Tibial artery (tissue), 4 donors: ENCODE data around the gene VGLL4.
"Not testable (repeated sequence)": the region's sequence is repeated elsewhere in the genome, so short reads cannot be mapped to it uniquely, and the experiment has no call there.

Experiments
- DNase-seq, 2 donors: peaks; one replicate each; pipeline ENCODE4 v3.0.0-alpha.2; 2019
- H3K27ac ChIP-seq, 2 donors: fragments of 200-600 bp; sonication (generic) in 1 of 2; 1 replicate in 1 of 2; 2 replicates in 1 of 2; pipeline ENCODE4 v1.5.1; 2018 to 2019; ENCODE audit warnings: mild to moderate bottlenecking in 1 of 2
- H3K27me3 ChIP-seq, 2 donors: fragments of 200-600 bp; sonication (generic) in 1 of 2; one replicate each; pipeline versions ENCODE4 v1.5.1 to v1.6.0; 2016 to 2019
- H3K36me3 ChIP-seq, 3 donors: fragments of 200-600 bp; sonication (generic) in 2 of 3; one replicate each; pipeline ENCODE4 v1.5.1; 2016 to 2019; ENCODE audit warnings: mild to moderate bottlenecking in 2 of 3
- H3K4me1 ChIP-seq, 4 donors: fragments of 200-600 bp; sonication (generic) in 2 of 4; 1 replicate in 3 of 4; 2 replicates in 1 of 4; pipeline ENCODE4 v1.5.1; 2016 to 2019
- H3K4me3 ChIP-seq, 2 donors: fragments of 200-600 bp; sonication (generic) in 1 of 2; 1 replicate in 1 of 2; 2 replicates in 1 of 2; pipeline ENCODE4 v1.5.1; 2018 to 2019; ENCODE audit warnings: mild to moderate bottlenecking in 2 of 2
- H3K9me3 ChIP-seq, 3 donors: fragments of 200-600 bp; sonication (generic) in 1 of 3; one replicate each; pipeline ENCODE4 v1.5.1; 2016 to 2019
- intact Hi-C: fragments of 100-400 bp; cut with DNase I; formaldehyde crosslinking; loops from one replicate; pipeline ENCODE4 v1.15.0; 2023; ENCODE audit warnings: low total_unique reads
- TF ChIP-seq, protein P1 (sequence below), 2 experiments: fragments of 200-600 bp in 1 of 2; fragments of 450-650 bp in 1 of 2; IDR thresholded peaks; one replicate each; pipeline ENCODE4 v1.5.1; 2017 to 2019; ENCODE audit warnings: antibody characterized with exemption in 2 of 2, mild to moderate bottlenecking in 1 of 2, moderate library complexity in 1 of 2

Gene VGLL4

GRCh38 chr3:11600501-11601282 is 43.0 kb downstream of the VGLL4 start:
- Histone ChIP-seq H3K9me3 (no peaks in the 10 kb centered on the region), H3K27ac (peak overlapping the region; percentile 81 to 91), H3K36me3 (no peaks in the 10 kb centered on the region), H3K27me3 (no peaks in the 10 kb centered on the region), H3K4me3 (no peak overlapping the region), H3K4me1 (peaks cover 7 to 86% (median 59%) of the 10 kb centered on the region in 4 donors)
- DNase-seq = peak; percentile 75 to 91
- TF ChIP-seq, protein P1, sequence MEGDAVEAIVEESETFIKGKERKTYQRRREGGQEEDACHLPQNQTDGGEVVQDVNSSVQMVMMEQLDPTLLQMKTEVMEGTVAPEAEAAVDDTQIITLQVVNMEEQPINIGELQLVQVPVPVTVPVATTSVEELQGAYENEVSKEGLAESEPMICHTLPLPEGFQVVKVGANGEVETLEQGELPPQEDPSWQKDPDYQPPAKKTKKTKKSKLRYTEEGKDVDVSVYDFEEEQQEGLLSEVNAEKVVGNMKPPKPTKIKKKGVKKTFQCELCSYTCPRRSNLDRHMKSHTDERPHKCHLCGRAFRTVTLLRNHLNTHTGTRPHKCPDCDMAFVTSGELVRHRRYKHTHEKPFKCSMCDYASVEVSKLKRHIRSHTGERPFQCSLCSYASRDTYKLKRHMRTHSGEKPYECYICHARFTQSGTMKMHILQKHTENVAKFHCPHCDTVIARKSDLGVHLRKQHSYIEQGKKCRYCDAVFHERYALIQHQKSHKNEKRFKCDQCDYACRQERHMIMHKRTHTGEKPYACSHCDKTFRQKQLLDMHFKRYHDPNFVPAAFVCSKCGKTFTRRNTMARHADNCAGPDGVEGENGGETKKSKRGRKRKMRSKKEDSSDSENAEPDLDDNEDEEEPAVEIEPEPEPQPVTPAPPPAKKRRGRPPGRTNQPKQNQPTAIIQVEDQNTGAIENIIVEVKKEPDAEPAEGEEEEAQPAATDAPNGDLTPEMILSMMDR (IDR thresholded peaks at IDR 0.05) = no peak
- intact Hi-C loops = no loop called here

- TF ChIP-seq, protein P1 (IDR thresholded peaks at IDR 0.05) = no peak
- H3K9me3 ChIP-seq = no peaks in the 10 kb centered on the region
- H3K27ac ChIP-seq = peak overlapping the region in 1 of 2 donors; percentile 81
- H3K27me3 ChIP-seq = no peaks in the 10 kb centered on the region
- no peak for DNase-seq
- no peaks in the 10 kb centered on the region for H3K36me3 ChIP-seq
- peaks cover 12 to 74% (median 53%) of the 10 kb centered on the region in 4 donors for H3K4me1 ChIP-seq
- H3K4me3 ChIP-seq = no peak overlapping the region
- intact Hi-C loops = no loop called here
Measured at GRCh38 chr3:11596387-11596786, 47.3 kb downstream of the VGLL4 start.

GRCh38 chr3:11595024-11595423 is 48.7 kb downstream of the VGLL4 start:
- DNase-seq, intact Hi-C loops, H3K9me3 ChIP-seq, H3K36me3 ChIP-seq, H3K27me3 ChIP-seq, H3K27ac ChIP-seq, H3K4me3 ChIP-seq: not testable (repeated sequence)
- peaks cover 5 to 74% (median 53%) of the 10 kb centered on the region in 4 donors for H3K4me1 ChIP-seq

DNA sequence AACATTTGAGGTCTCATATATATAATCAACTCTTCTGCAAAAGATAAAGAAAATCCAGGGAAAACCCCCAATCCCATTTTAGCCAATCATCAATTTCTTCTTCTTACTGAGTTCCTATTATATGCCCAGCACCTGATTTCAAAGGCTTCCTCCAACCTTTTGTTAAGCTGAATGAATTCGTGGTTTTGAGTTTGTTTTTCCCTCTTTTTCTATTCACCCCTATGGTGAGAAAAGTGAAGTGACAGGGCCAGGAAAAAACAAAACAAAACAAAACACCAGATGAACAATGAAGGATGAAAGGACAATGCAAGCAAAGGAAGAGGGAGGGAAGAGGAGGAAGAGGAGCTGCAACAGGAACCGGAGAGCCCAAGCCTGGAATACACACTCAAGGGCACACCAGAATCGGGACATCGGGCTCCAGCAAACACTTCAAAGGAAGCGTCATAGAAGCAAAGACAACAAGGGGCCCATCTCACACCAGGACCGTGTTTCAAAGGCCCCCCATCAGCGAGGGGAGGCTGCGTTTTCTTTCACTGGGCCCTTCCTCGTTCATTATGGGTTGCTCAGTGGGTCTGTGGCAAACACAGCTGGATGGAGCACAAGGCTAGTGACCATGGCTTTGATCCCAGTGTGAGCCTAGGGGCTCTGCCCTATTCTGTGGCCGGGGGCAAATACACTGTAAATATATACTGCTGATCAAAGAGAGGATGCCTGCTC is 50.2 kb downstream of the VGLL4 start:
- no peak for DNase-seq
- intact Hi-C loops = no loop called here
- Histone ChIP-seq H3K27me3 (no peaks in the 10 kb centered on the region), H3K4me3 (no peak overlapping the region), H3K4me1 (peaks cover 5 to 74% (median 60%) of the 10 kb centered on the region in 4 donors), H3K9me3 (no peaks in the 10 kb centered on the region), H3K27ac (peak overlapping the region; percentile 70 to 72), H3K36me3 (no peaks in the 10 kb centered on the region)
- TF ChIP-seq, protein P1 (IDR thresholded peaks at IDR 0.05) = no peak

DNA sequence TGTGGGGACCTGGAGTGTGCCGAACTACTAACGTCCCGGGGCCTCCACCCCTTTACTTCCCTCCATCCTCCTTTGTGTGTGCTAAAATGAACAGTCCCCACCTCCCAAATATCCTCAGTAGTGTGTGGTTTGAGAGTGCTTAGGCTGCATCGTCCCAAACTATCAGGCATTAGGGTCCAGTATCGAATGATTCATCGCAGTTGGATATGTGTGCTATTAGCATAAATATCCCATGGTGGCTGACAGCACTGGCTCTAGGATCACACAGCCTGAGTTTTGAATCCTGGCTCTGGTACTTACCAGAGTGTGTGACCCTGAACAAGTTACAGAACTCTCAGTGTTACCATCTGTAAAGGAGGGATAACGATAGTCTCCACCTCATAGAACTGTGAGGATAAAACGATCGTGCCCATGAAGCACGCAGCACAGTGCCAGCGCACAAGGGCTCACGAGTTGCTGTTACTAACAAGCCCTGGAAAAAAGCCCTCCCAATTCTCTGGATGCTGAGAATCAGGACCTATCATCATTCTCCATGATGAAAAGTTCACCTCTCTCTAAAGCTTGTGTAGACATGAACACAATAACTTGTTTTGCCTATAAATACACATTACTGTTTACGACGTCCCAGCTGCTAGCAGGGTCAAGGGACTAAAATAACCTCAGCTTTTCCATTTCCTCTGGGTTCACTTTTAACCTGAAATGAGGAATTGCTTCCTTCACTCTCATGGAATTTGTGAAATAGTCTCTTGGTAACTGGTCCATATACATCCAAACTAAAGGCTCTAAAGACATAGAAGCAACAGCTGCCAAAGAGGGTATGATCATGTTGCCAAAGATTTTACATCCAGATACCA is 51.0 kb downstream of the VGLL4 start:
- Histone ChIP-seq H3K27ac (peak overlapping the region; percentile 70 to 72), H3K9me3 (no peaks in the 10 kb centered on the region), H3K27me3 (no peaks in the 10 kb centered on the region), H3K4me1 (peaks cover 5 to 74% (median 65%) of the 10 kb centered on the region in 4 donors), H3K4me3 (no peak overlapping the region), H3K36me3 (no peaks in the 10 kb centered on the region)
- intact Hi-C loops = no loop called here
- DNase-seq = peak in 1 of 2 donors; percentile 67
- TF ChIP-seq, protein P1 (IDR thresholded peaks at IDR 0.05) = no peak
